Panc1 (cell line): ENCODE data around the gene CCDC141.

ENCODE experiments used
- POLR2AphosphoS5 ChIP-seq: IDR thresholded peaks from 2 replicates; pipeline ENCODE4 v1.6.1; 2012; ENCODE audit warnings: mild to moderate bottlenecking, low read depth, low read length, moderate library complexity
- SIN3A ChIP-seq: IDR thresholded peaks from 2 replicates; pipeline ENCODE4 v1.6.1; 2012; ENCODE audit warnings: low read depth, mild to moderate bottlenecking, low read length, moderate library complexity, borderline replicate concordance; ENCODE audit not compliant: insufficient read depth
- TCF7L2 ChIP-seq: IDR thresholded peaks from 2 replicates; pipeline ENCODE4 v1.6.1; 2011; ENCODE audit warnings: mild to moderate bottlenecking, low read depth, low read length, inconsistent platforms
- TF ChIP-seq, protein P1 (sequence below): fragments of 450-650 bp; IDR thresholded peaks from 2 replicates; pipeline ENCODE4 v1.5.1; 2017; ENCODE audit warnings: mild to moderate bottlenecking
- TF ChIP-seq, protein P2 (sequence below), 2 experiments: IDR thresholded peaks; 2 replicates each; pipeline ENCODE4 v1.6.1; 2011 to 2012; ENCODE audit warnings: low read depth in 2 of 2, control low read depth in 1 of 2, low read length in 1 of 2, mild to moderate bottlenecking in 1 of 2, moderate library complexity in 1 of 2; ENCODE audit not compliant: insufficient read depth in 1 of 2

DNA sequence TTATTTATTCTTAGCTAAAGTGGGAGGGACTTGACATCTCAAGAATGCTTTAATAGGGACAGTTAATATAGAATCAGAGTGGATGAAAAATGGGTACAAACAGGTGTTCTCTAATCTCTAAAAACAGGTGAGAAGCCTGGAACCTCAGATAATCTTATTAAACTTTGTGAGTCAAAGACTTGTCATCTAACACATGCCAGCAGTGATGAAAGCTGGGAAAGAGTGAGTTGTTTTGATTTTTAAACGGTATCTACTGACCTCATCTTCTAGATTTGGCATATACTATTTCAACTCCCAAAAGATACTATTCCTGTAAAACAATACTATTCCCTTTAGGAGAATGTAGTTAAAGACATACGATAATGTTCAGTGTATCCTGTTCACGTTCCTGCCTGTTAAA is 103.4 kb downstream of the CCDC141 start:
- TF ChIP-seq, protein P1, sequence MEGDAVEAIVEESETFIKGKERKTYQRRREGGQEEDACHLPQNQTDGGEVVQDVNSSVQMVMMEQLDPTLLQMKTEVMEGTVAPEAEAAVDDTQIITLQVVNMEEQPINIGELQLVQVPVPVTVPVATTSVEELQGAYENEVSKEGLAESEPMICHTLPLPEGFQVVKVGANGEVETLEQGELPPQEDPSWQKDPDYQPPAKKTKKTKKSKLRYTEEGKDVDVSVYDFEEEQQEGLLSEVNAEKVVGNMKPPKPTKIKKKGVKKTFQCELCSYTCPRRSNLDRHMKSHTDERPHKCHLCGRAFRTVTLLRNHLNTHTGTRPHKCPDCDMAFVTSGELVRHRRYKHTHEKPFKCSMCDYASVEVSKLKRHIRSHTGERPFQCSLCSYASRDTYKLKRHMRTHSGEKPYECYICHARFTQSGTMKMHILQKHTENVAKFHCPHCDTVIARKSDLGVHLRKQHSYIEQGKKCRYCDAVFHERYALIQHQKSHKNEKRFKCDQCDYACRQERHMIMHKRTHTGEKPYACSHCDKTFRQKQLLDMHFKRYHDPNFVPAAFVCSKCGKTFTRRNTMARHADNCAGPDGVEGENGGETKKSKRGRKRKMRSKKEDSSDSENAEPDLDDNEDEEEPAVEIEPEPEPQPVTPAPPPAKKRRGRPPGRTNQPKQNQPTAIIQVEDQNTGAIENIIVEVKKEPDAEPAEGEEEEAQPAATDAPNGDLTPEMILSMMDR, result no peak
- TF ChIP-seq, protein P2, sequence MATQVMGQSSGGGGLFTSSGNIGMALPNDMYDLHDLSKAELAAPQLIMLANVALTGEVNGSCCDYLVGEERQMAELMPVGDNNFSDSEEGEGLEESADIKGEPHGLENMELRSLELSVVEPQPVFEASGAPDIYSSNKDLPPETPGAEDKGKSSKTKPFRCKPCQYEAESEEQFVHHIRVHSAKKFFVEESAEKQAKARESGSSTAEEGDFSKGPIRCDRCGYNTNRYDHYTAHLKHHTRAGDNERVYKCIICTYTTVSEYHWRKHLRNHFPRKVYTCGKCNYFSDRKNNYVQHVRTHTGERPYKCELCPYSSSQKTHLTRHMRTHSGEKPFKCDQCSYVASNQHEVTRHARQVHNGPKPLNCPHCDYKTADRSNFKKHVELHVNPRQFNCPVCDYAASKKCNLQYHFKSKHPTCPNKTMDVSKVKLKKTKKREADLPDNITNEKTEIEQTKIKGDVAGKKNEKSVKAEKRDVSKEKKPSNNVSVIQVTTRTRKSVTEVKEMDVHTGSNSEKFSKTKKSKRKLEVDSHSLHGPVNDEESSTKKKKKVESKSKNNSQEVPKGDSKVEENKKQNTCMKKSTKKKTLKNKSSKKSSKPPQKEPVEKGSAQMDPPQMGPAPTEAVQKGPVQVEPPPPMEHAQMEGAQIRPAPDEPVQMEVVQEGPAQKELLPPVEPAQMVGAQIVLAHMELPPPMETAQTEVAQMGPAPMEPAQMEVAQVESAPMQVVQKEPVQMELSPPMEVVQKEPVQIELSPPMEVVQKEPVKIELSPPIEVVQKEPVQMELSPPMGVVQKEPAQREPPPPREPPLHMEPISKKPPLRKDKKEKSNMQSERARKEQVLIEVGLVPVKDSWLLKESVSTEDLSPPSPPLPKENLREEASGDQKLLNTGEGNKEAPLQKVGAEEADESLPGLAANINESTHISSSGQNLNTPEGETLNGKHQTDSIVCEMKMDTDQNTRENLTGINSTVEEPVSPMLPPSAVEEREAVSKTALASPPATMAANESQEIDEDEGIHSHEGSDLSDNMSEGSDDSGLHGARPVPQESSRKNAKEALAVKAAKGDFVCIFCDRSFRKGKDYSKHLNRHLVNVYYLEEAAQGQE (IDR thresholded peaks at IDR 0.05; ENCODE audit: insufficient read depth in 1 of 2, low read depth in 2 of 2, low read length in 1 of 2), result no peak
- no peak for TF ChIP-seq POLR2AphosphoS5
- TF ChIP-seq SIN3A, result no peak
- no peak for TF ChIP-seq TCF7L2
